ENCODE results near the gene AMER3. TPM values are rescaled to one million over a fixed set of nuclear protein-coding genes. Genes with fewer than 3 reads are reported as not detected.

Gene AMER3
- polyA plus RNA-seq, 12 donors: 0.01 to 0.12 (median 0.04) TPM; not detected in 9

- no peak for DNase-seq
These were observed 21.2 kb downstream of the AMER3 start for GRCh38 chr2:130776550-130776949.

GRCh38 chr2:130778781-130779180 lies 23.4 kb downstream of the AMER3 start:
- DNase-seq: no peak

- DNase-seq: no peak
These were observed 30.2 kb downstream of the AMER3 start for GRCh38 chr2:130785466-130786055.

- no peak for DNase-seq
These were observed 30.7 kb downstream of the AMER3 start for GRCh38 chr2:130786076-130786475.

GRCh38 chr2:130787841-130788240 lies 32.5 kb downstream of the AMER3 start:
- no peak for DNase-seq

GRCh38 chr2:130790312-130790711 lies 35.0 kb downstream of the AMER3 start:
- no peak for DNase-seq

- no peak for DNase-seq
These were observed 35.7 kb downstream of the AMER3 start for GRCh38 chr2:130790804-130791616.

GRCh38 chr2:130791617-130791939 lies 36.2 kb downstream of the AMER3 start:
- DNase-seq: no peak

GRCh38 chr2:130795431-130795830 lies 40.1 kb downstream of the AMER3 start:
- no peak for DNase-seq

- DNase-seq: no peak
These were observed 41.0 kb downstream of the AMER3 start for GRCh38 chr2:130796290-130796689.

GRCh38 chr2:130797493-130798435 lies 42.4 kb downstream of the AMER3 start:
- peak; percentile 90 for DNase-seq

- DNase-seq: peak; percentile 36
These were observed 43.3 kb downstream of the AMER3 start for GRCh38 chr2:130798472-130799218.

GRCh38 chr2:130799295-130799694 lies 44.0 kb downstream of the AMER3 start:
- DNase-seq: no peak

GRCh38 chr2:130805613-130806012 lies 50.3 kb downstream of the AMER3 start:
- no peak for DNase-seq

GRCh38 chr2:130806370-130806769 lies 51.0 kb downstream of the AMER3 start:
- no peak for DNase-seq

GRCh38 chr2:130807659-130808385 lies 52.5 kb downstream of the AMER3 start:
- DNase-seq: no peak

GRCh38 chr2:130808482-130809268 lies 53.3 kb downstream of the AMER3 start:
- DNase-seq: no peak

- DNase-seq: no peak
These were observed 55.1 kb downstream of the AMER3 start for GRCh38 chr2:130810490-130810889.

GRCh38 chr2:130813722-130814121 lies 58.4 kb downstream of the AMER3 start:
- DNase-seq: no peak
